Tibial nerve (tissue), 3 donors: ENCODE data around the gene AFAP1.

Experiments
- CTCF ChIP-seq, 5 experiments: fragments of 200-600 bp in 3 of 5; fragments of 450-650 bp in 2 of 5; sonication (generic) in 3 of 5; IDR thresholded peaks; one replicate each; pipeline ENCODE4 v1.5.1; 2016 to 2019; ENCODE audit warnings: antibody characterized with exemption in 5 of 5, mild to moderate bottlenecking in 3 of 5, moderate library complexity in 2 of 5
- POLR2A ChIP-seq, 2 donors: fragments of 450-650 bp; IDR thresholded peaks; one replicate each; pipeline ENCODE4 v1.6.1; 2017; ENCODE audit warnings: antibody characterized with exemption in 2 of 2, mild to moderate bottlenecking in 2 of 2, moderate library complexity in 2 of 2

GRCh38 chr4:7773401-7774180 is 166.1 kb downstream of the AFAP1 start:
- TF ChIP-seq CTCF (IDR thresholded peaks at IDR 0.05) (no peak), POLR2A (IDR thresholded peaks at IDR 0.05) (no peak)
